Ectodermal cell (in vitro differentiated cells): ENCODE results near the gene C1S.
A peak's percentile ranks its signal among the peaks of the same experiment; 100 is the strongest.

ENCODE experiments used
- H3K27ac ChIP-seq: 2 replicates; pipeline ENCODE4 v1.7.0; 2013; ENCODE audit warnings: mild to moderate bottlenecking, low read depth, low read length; ENCODE audit not compliant: insufficient read depth, poor library complexity, severe bottlenecking
- H3K27me3 ChIP-seq: 2 replicates; pipeline ENCODE4 v1.7.0; 2013; ENCODE audit warnings: mild to moderate bottlenecking, low read length; ENCODE audit not compliant: insufficient read depth, control insufficient read depth, poor library complexity, severe bottlenecking
- H3K36me3 ChIP-seq: one replicate; pipeline ENCODE4 v1.7.0; 2013; ENCODE audit warnings: low read length; ENCODE audit not compliant: control insufficient read depth, insufficient read depth
- H3K4me1 ChIP-seq: one replicate; pipeline ENCODE4 v1.7.0; 2013; ENCODE audit warnings: low read length; ENCODE audit not compliant: control insufficient read depth, insufficient read depth
- H3K4me3 ChIP-seq: 2 replicates; pipeline ENCODE4 v1.7.0; 2013; ENCODE audit warnings: low read depth, low read length, control low read depth; ENCODE audit not compliant: insufficient read depth
- H3K9me3 ChIP-seq: 2 replicates; pipeline ENCODE4 v1.7.0; 2013; ENCODE audit warnings: mild to moderate bottlenecking, low read length, moderate library complexity; ENCODE audit not compliant: control insufficient read depth
- WGBS, 2 experiments: methylation state at CpG; one replicate each; pipeline ENCODE4 v1.1.7; 2013; ENCODE audit warnings: missing lambda C conversion rate in 2 of 2; 5-methylcytosine and 5-hydroxymethylcytosine counted together

Gene C1S

GRCh38 chr12:7108003-7108795, 47.7 kb downstream of the C1S start:
- Histone ChIP-seq H3K27ac (peak overlapping the region; percentile 45), H3K4me1 (peaks cover 6% of the 10 kb centered on the region), H3K4me3 (peak overlapping the region; percentile 50), H3K27me3 (peaks cover 3% of the 10 kb centered on the region), H3K36me3 (no peaks in the 10 kb centered on the region), H3K9me3 (no peaks in the 10 kb centered on the region)
- WGBS, 2 experiments: 14 to 15% methylated on average over 30 of the region's 30 CpGs

- WGBS, 2 experiments: 19 to 20% methylated on average over 22 to 23 of the region's 23 CpGs
- peak within 1 kb of the TSS; percentile 45 for H3K27ac ChIP-seq
- peak within 1 kb of the TSS; percentile 50 for H3K4me3 ChIP-seq
- H3K27me3 ChIP-seq: peaks cover 3% of the 10 kb centered on the region
- H3K9me3 ChIP-seq: no peaks in the 10 kb centered on the region
- H3K4me1 ChIP-seq: peaks cover 6% of the 10 kb centered on the region
- H3K36me3 ChIP-seq: no peaks in the 10 kb centered on the region
These were observed 48.5 kb downstream of the C1S start, which contains the start of gene C1RL for GRCh38 chr12:7108796-7109571. TSS of gene C1RL (minus strand) at chr12:7109214. CDS start at chr12:7109180, 34 bp downstream.

- Histone ChIP-seq H3K36me3 (no peaks in the 10 kb centered on the region), H3K9me3 (no peaks in the 10 kb centered on the region), H3K27ac (no peak overlapping the region), H3K4me1 (peaks cover 6% of the 10 kb centered on the region), H3K27me3 (peaks cover 3% of the 10 kb centered on the region), H3K4me3 (no peak overlapping the region)
- 66 to 73% methylated on average over 5 of the region's 5 CpGs for WGBS, 2 experiments
These were observed 49.0 kb downstream of the C1S start for GRCh38 chr12:7109572-7109920.

- 91 to 94% methylated on average over 5 of the region's 5 CpGs for WGBS, 2 experiments
- no peaks in the 10 kb centered on the region for H3K9me3 ChIP-seq
- H3K27ac ChIP-seq: no peak overlapping the region
- H3K4me1 ChIP-seq: peaks cover 6% of the 10 kb centered on the region
- peaks cover 3% of the 10 kb centered on the region for H3K27me3 ChIP-seq
- H3K4me3 ChIP-seq: no peak overlapping the region
- H3K36me3 ChIP-seq: no peaks in the 10 kb centered on the region
These were observed 50.1 kb downstream of the C1S start for GRCh38 chr12:7110661-7111060.

GRCh38 chr12:7112041-7112440, 51.5 kb downstream of the C1S start:
- 92 to 96% methylated on average over 3 of the region's 4 CpGs for WGBS, 2 experiments
- H3K27ac ChIP-seq: no peak overlapping the region
- H3K9me3 ChIP-seq: no peaks in the 10 kb centered on the region
- no peaks in the 10 kb centered on the region for H3K36me3 ChIP-seq
- peaks cover 6% of the 10 kb centered on the region for H3K4me1 ChIP-seq
- peaks cover 3% of the 10 kb centered on the region for H3K27me3 ChIP-seq
- H3K4me3 ChIP-seq: no peak overlapping the region

GRCh38 chr12:7113389-7113871, 52.9 kb downstream of the C1S start:
- 53 to 54% methylated on average over 5 of the region's 5 CpGs for WGBS, 2 experiments
- no peaks in the 10 kb centered on the region for H3K9me3 ChIP-seq
- H3K4me1 ChIP-seq: no peaks in the 10 kb centered on the region
- H3K27me3 ChIP-seq: peaks cover 3% of the 10 kb centered on the region
- no peak overlapping the region for H3K4me3 ChIP-seq
- H3K27ac ChIP-seq: no peak overlapping the region
- H3K36me3 ChIP-seq: no peaks in the 10 kb centered on the region

- H3K27ac ChIP-seq: no peak overlapping the region
- H3K4me1 ChIP-seq: no peaks in the 10 kb centered on the region
- 93 to 95% methylated on average over 11 of the region's 11 CpGs for WGBS, 2 experiments
- peaks cover 3% of the 10 kb centered on the region for H3K27me3 ChIP-seq
- no peak overlapping the region for H3K4me3 ChIP-seq
- no peaks in the 10 kb centered on the region for H3K36me3 ChIP-seq
- H3K9me3 ChIP-seq: no peaks in the 10 kb centered on the region
These were observed 53.5 kb downstream of the C1S start for GRCh38 chr12:7114008-7114407.

- WGBS, 2 experiments: 88 to 90% methylated on average over 6 of the region's 6 CpGs
These were observed 54.3 kb downstream of the C1S start for GRCh38 chr12:7114851-7115250.

GRCh38 chr12:7116196-7116595, 55.7 kb downstream of the C1S start:
- 81 to 95% methylated on average over 3 of the region's 3 CpGs for WGBS, 2 experiments
- H3K27me3 ChIP-seq: peaks cover 3% of the 10 kb centered on the region
- no peak overlapping the region for H3K4me3 ChIP-seq
- no peaks in the 10 kb centered on the region for H3K4me1 ChIP-seq
- no peak overlapping the region for H3K27ac ChIP-seq
- no peaks in the 10 kb centered on the region for H3K9me3 ChIP-seq
- H3K36me3 ChIP-seq: no peaks in the 10 kb centered on the region

More at GRCh38 chr12:7114851-7115250, 54.3 kb downstream of the C1S start:
- no peak overlapping the region for H3K27ac ChIP-seq
- peaks cover 3% of the 10 kb centered on the region for H3K27me3 ChIP-seq
- no peaks in the 10 kb centered on the region for H3K36me3 ChIP-seq
- H3K4me1 ChIP-seq: no peaks in the 10 kb centered on the region
- H3K9me3 ChIP-seq: no peaks in the 10 kb centered on the region
- no peak overlapping the region for H3K4me3 ChIP-seq

GRCh38 chr12:7116916-7117315, 56.4 kb downstream of the C1S start:
- Histone ChIP-seq H3K27me3 (peaks cover 3% of the 10 kb centered on the region), H3K27ac (no peak overlapping the region), H3K36me3 (no peaks in the 10 kb centered on the region), H3K4me3 (no peak overlapping the region), H3K4me1 (no peaks in the 10 kb centered on the region), H3K9me3 (no peaks in the 10 kb centered on the region)
- 83 to 85% methylated on average over 9 of the region's 9 CpGs for WGBS, 2 experiments
